Peyer's patch (tissue), 4 donors: Measurements from ENCODE around the gene SRP72.

ENCODE experiments used
- CTCF ChIP-seq, 6 experiments: fragments of 450-650 bp in 4 of 6; fragments of 200-600 bp in 2 of 6; sonication (generic) in 1 of 6; IDR thresholded peaks; one replicate each; pipeline ENCODE4 v1.5.1; 2017 to 2019; ENCODE audit warnings: antibody characterized with exemption in 6 of 6, mild to moderate bottlenecking in 3 of 6, moderate library complexity in 1 of 6
- POLR2A ChIP-seq, 2 donors: fragments of 450-650 bp; IDR thresholded peaks; one replicate each; pipeline ENCODE4 v1.5.1; 2017; ENCODE audit warnings: antibody characterized with exemption in 2 of 2, mild to moderate bottlenecking in 2 of 2, moderate library complexity in 2 of 2

- TF ChIP-seq POLR2A (IDR thresholded peaks at IDR 0.05) (no peak), CTCF (IDR thresholded peaks at IDR 0.05) (no peak)
Measured at GRCh38 chr4:56440983-56441382, 26.4 kb upstream of the SRP72 start.
